GM23338 (cell line): ENCODE data around the gene REXO2. TPM values are rescaled to one million over a fixed set of nuclear protein-coding genes. Genes with fewer than 3 reads are reported as not detected.

ENCODE experiments used
- ATAC-seq: fragments of 200-7000 bp; cut with Tn5 transposase; 3 replicates; pipeline ENCODE4 v1.9.1; 2020
- DNase-seq: peaks from one replicate; pipeline ENCODE4 v3.0.0-alpha.2; 2015; ENCODE audit warnings: low spot score
- H2AFZ ChIP-seq: fragments of 200-600 bp; sonication (generic); 2 replicates; pipeline ENCODE4 v1.8.0; 2016; ENCODE audit warnings: antibody characterized with exemption, mild to moderate bottlenecking, moderate library complexity
- H3F3A ChIP-seq: fragments of 200-600 bp; sonication (generic); replicated peaks from 2 replicates; pipeline ENCODE4 v1.8.0; 2017; ENCODE audit warnings: antibody characterized with exemption, mixed run types, low read depth
- H3K27ac ChIP-seq: fragments of 200-600 bp; sonication (generic); 2 replicates; pipeline ENCODE4 v1.6.1; 2016; ENCODE audit warnings: low read depth
- H3K27me3 ChIP-seq: fragments of 200-600 bp; sonication (generic); 2 replicates; pipeline ENCODE4 v1.8.0; 2016; ENCODE audit warnings: mild to moderate bottlenecking, mixed run types, moderate library complexity; ENCODE audit not compliant: insufficient read depth
- H3K36me3 ChIP-seq: fragments of 200-600 bp; sonication (generic); 2 replicates; pipeline ENCODE4 v1.8.0; 2016; ENCODE audit warnings: mild to moderate bottlenecking; ENCODE audit not compliant: insufficient read depth
- H3K4me1 ChIP-seq: fragments of 200-600 bp; sonication (generic); 2 replicates; pipeline ENCODE4 v1.8.0; 2016; ENCODE audit warnings: mild to moderate bottlenecking, moderate library complexity; ENCODE audit not compliant: insufficient read depth
- H3K4me2 ChIP-seq: fragments of 200-600 bp; sonication (generic); 2 replicates; pipeline ENCODE4 v1.7.1; 2017; ENCODE audit warnings: mixed run types
- H3K4me3 ChIP-seq: fragments of 200-600 bp; sonication (generic); 2 replicates; pipeline ENCODE4 v1.6.1; 2016; ENCODE audit warnings: mixed run types
- H3K79me2 ChIP-seq: fragments of 200-600 bp; sonication (generic); replicated peaks from 2 replicates; pipeline ENCODE4 v1.8.0; 2017; ENCODE audit warnings: mild to moderate bottlenecking; ENCODE audit not compliant: insufficient read depth
- H3K9me2 ChIP-seq: fragments of 200-600 bp; sonication (generic); 2 replicates; pipeline ENCODE4 v1.8.0; 2017; ENCODE audit not compliant: insufficient read depth
- H4K20me1 ChIP-seq: fragments of 200-600 bp; sonication (generic); replicated peaks from 2 replicates; pipeline ENCODE4 v1.8.0; 2017; ENCODE audit warnings: mild to moderate bottlenecking; ENCODE audit not compliant: insufficient read depth
- H3K27ac Mint-ChIP-seq: 2 replicates; pipeline ENCODE4 v1.8.0; 2020; ENCODE audit warnings: inconsistent platforms, mild to moderate bottlenecking, moderate library complexity, mixed read lengths
- H3K27me3 Mint-ChIP-seq: 3 replicates; pipeline ENCODE4 v1.8.0; 2022; ENCODE audit warnings: low read depth, mild to moderate bottlenecking, moderate library complexity, mixed read lengths, inconsistent platforms; ENCODE audit not compliant: insufficient read depth, poor library complexity
- H3K36me3 Mint-ChIP-seq: 3 replicates; pipeline ENCODE4 v1.8.0; 2021; ENCODE audit warnings: low read depth, mild to moderate bottlenecking, inconsistent platforms, moderate library complexity, mixed read lengths
- H3K4me1 Mint-ChIP-seq: 3 replicates; pipeline ENCODE4 v1.8.0; 2020; ENCODE audit warnings: mild to moderate bottlenecking, inconsistent platforms, mixed read lengths
- H3K4me3 Mint-ChIP-seq: 3 replicates; pipeline ENCODE4 v1.8.0; 2021; ENCODE audit warnings: moderate library complexity, mild to moderate bottlenecking, inconsistent platforms, mixed read lengths
- H3K9me3 Mint-ChIP-seq: 3 replicates; pipeline ENCODE4 v1.8.0; 2020; ENCODE audit warnings: moderate library complexity, mild to moderate bottlenecking, inconsistent platforms, mixed read lengths
- CREB1 ChIP-seq: fragments of 250-450 bp; sonication (Bioruptor Pico); IDR thresholded peaks from 2 replicates; pipeline ENCODE4 v1.5.0; 2020; ENCODE audit warnings: low read depth, mild to moderate bottlenecking, moderate library complexity
- EZH2 ChIP-seq: fragments of 200-600 bp; sonication (generic); IDR thresholded peaks from one replicate; pipeline ENCODE4 v1.8.0; 2017; ENCODE audit warnings: antibody characterized with exemption, mild to moderate bottlenecking, low read depth; ENCODE audit not compliant: unreplicated experiment
- EZH2phosphoT487 ChIP-seq: fragments of 200-600 bp; sonication (generic); IDR thresholded peaks from one replicate; pipeline ENCODE4 v1.8.1; 2018; ENCODE audit warnings: antibody characterized with exemption; ENCODE audit not compliant: unreplicated experiment
- JUNB ChIP-seq: IDR thresholded peaks from one replicate; pipeline ENCODE4 v1.6.1; 2016; ENCODE audit warnings: antibody characterized with exemption; ENCODE audit not compliant: unreplicated experiment
- NANOG ChIP-seq: IDR thresholded peaks from 2 replicates; pipeline ENCODE4 v1.6.1; 2016; ENCODE audit warnings: antibody characterized with exemption, borderline replicate concordance
- POLR2AphosphoS5 ChIP-seq: IDR thresholded peaks from 2 replicates; pipeline ENCODE4 v1.6.1; 2016; ENCODE audit warnings: antibody characterized with exemption, low read depth
- STAT1 ChIP-seq: IDR thresholded peaks from one replicate; pipeline ENCODE4 v1.6.1; 2016; ENCODE audit warnings: antibody characterized with exemption; ENCODE audit not compliant: unreplicated experiment
- ZNF114 ChIP-seq: fragments of 250-450 bp; sonication (Bioruptor Pico); IDR thresholded peaks from 2 replicates; pipeline ENCODE4 v1.5.0; 2020; ENCODE audit warnings: mild to moderate bottlenecking, moderate library complexity
- ZNF331 ChIP-seq: fragments of 250-450 bp; sonication (Bioruptor Pico); IDR thresholded peaks from 2 replicates; pipeline ENCODE4 v1.5.0; 2020; ENCODE audit warnings: low read depth, mild to moderate bottlenecking, moderate library complexity
- polyA plus RNA-seq: library from polyadenylated mRNA; unstranded; fragments of >200 nt; fragmentation: Nextera tagmentation; extraction: Ambion mirVana; gene quantifications from 2 replicates; pipeline ENCODE4 v1.2.1, GENCODE V29; 2016
- total RNA-seq: library from RNA; depleted of rRNA; stranded (reverse); fragments of >200 nt; shearing (Covaris generic); gene quantifications from 2 replicates; pipeline ENCODE4 v1.2.3, GENCODE V29; 2014
- TF ChIP-seq, protein P1 (sequence below): IDR thresholded peaks from 2 replicates; pipeline ENCODE4 v1.6.1; 2016; ENCODE audit warnings: antibody characterized with exemption
- TF ChIP-seq, protein P2 (sequence below): fragments of 250-450 bp; sonication (Bioruptor Pico); IDR thresholded peaks from 2 replicates; pipeline ENCODE4 v1.5.0; 2020; ENCODE audit warnings: mild to moderate bottlenecking, moderate library complexity
- TF ChIP-seq, protein P3 (sequence below): IDR thresholded peaks from one replicate; pipeline ENCODE4 v1.6.1; 2018; ENCODE audit warnings: antibody characterized with exemption; ENCODE audit not compliant: unreplicated experiment
- TF ChIP-seq, protein P4 (sequence below), 2 experiments: fragments of 200-600 bp in 1 of 2; sonication (generic) in 1 of 2; conservative IDR thresholded peaks; 2 replicates each; pipeline versions ENCODE4 v1.5.1 to v1.6.1; 2016 to 2017; ENCODE audit warnings: antibody characterized with exemption in 2 of 2, low read depth in 2 of 2, mild to moderate bottlenecking in 2 of 2, moderate library complexity in 1 of 2

Gene REXO2
- total and polyA plus RNA-seq, 2 experiments from 2014 or later: 122 to 245 TPM

DNA sequence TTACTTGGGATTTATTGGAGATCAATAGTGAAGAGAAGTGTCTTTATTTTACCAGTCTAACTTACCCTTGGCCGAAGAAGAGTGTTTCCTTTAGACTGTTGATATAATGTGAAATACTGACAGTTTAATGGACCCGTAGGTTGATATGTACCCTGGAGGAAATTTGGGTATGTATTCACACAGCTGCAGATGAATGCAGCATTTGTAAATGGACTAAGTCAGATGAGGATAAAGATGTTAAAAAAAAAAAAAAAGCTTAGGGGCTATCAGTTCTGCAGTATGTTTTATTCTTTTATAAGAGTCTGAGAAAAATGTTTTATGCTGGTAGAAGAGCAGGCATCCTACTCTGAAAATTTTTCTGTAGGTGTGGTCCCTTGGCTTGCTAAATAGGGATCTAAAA is 2.7 kb downstream of the REXO2 start:
- DNase-seq (no peak), ATAC-seq (no peak)
- Histone ChIP-seq H3F3A (peaks cover 5% of the 10 kb centered on the region; the same call in 1 of the 2 replicates), H2AFZ (no peak overlapping the region), H3K9me2 (no peaks in the 10 kb centered on the region), H3K79me2 (peaks cover 76% of the 10 kb centered on the region), H3K27me3 (no peaks in the 10 kb centered on the region), H3K4me3 (peak overlapping the region; percentile 72; the same call in 1 of the 2 replicates), H4K20me1 (peaks cover 18% of the 10 kb centered on the region), H3K27ac (no peak overlapping the region), H3K36me3 (peaks cover 6% of the 10 kb centered on the region; the same call in 1 of the 2 replicates), H3K4me1 (peaks cover 35% of the 10 kb centered on the region), H3K4me2 (peak overlapping the region; percentile 87)
- H3K9me3 Mint-ChIP-seq: no peaks in the 10 kb centered on the region; the same call in 2 of the 3 replicates
- peaks cover 48% of the 10 kb centered on the region for H3K36me3 Mint-ChIP-seq
- peak overlapping the region; percentile 67; the same call in 1 of the 3 replicates for H3K4me3 Mint-ChIP-seq
- TF ChIP-seq EZH2phosphoT487 (no peak), EZH2 (no peak), STAT1 (no peak), CREB1 (CRISPR knock-in tag) (no peak), ZNF114 (CRISPR knock-in tag) (no peak), NANOG (no peak), ZNF331 (no peak), JUNB (no peak), POLR2AphosphoS5 (no peak)
- TF ChIP-seq, protein P1, sequence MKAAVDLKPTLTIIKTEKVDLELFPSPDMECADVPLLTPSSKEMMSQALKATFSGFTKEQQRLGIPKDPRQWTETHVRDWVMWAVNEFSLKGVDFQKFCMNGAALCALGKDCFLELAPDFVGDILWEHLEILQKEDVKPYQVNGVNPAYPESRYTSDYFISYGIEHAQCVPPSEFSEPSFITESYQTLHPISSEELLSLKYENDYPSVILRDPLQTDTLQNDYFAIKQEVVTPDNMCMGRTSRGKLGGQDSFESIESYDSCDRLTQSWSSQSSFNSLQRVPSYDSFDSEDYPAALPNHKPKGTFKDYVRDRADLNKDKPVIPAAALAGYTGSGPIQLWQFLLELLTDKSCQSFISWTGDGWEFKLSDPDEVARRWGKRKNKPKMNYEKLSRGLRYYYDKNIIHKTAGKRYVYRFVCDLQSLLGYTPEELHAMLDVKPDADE: no peak
- TF ChIP-seq, protein P2, sequence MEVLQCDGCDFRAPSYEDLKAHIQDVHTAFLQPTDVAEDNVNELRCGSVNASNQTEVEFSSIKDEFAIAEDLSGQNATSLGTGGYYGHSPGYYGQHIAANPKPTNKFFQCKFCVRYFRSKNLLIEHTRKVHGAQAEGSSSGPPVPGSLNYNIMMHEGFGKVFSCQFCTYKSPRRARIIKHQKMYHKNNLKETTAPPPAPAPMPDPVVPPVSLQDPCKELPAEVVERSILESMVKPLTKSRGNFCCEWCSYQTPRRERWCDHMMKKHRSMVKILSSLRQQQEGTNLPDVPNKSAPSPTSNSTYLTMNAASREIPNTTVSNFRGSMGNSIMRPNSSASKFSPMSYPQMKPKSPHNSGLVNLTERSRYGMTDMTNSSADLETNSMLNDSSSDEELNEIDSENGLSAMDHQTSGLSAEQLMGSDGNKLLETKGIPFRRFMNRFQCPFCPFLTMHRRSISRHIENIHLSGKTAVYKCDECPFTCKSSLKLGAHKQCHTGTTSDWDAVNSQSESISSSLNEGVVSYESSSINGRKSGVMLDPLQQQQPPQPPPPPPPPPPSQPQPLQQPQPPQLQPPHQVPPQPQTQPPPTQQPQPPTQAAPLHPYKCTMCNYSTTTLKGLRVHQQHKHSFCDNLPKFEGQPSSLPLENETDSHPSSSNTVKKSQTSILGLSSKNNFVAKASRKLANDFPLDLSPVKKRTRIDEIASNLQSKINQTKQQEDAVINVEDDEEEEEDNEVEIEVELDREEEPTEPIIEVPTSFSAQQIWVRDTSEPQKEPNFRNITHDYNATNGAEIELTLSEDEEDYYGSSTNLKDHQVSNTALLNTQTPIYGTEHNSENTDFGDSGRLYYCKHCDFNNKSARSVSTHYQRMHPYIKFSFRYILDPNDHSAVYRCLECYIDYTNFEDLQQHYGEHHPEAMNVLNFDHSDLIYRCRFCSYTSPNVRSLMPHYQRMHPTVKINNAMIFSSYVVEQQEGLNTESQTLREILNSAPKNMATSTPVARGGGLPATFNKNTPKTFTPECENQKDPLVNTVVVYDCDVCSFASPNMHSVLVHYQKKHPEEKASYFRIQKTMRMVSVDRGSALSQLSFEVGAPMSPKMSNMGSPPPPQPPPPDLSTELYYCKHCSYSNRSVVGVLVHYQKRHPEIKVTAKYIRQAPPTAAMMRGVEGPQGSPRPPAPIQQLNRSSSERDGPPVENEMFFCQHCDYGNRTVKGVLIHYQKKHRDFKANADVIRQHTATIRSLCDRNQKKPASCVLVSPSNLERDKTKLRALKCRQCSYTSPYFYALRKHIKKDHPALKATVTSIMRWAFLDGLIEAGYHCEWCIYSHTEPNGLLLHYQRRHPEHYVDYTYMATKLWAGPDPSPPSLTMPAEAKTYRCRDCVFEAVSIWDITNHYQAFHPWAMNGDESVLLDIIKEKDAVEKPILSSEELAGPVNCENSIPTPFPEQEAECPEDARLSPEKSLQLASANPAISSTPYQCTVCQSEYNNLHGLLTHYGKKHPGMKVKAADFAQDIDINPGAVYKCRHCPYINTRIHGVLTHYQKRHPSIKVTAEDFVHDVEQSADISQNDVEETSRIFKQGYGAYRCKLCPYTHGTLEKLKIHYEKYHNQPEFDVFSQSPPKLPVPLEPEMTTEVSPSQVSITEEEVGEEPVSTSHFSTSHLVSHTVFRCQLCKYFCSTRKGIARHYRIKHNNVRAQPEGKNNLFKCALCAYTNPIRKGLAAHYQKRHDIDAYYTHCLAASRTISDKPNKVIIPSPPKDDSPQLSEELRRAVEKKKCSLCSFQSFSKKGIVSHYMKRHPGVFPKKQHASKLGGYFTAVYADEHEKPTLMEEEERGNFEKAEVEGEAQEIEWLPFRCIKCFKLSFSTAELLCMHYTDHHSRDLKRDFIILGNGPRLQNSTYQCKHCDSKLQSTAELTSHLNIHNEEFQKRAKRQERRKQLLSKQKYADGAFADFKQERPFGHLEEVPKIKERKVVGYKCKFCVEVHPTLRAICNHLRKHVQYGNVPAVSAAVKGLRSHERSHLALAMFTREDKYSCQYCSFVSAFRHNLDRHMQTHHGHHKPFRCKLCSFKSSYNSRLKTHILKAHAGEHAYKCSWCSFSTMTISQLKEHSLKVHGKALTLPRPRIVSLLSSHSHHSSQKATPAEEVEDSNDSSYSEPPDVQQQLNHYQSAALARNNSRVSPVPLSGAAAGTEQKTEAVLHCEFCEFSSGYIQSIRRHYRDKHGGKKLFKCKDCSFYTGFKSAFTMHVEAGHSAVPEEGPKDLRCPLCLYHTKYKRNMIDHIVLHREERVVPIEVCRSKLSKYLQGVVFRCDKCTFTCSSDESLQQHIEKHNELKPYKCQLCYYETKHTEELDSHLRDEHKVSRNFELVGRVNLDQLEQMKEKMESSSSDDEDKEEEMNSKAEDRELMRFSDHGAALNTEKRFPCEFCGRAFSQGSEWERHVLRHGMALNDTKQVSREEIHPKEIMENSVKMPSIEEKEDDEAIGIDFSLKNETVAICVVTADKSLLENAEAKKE (CRISPR knock-in tag): no peak
- TF ChIP-seq, protein P3, sequence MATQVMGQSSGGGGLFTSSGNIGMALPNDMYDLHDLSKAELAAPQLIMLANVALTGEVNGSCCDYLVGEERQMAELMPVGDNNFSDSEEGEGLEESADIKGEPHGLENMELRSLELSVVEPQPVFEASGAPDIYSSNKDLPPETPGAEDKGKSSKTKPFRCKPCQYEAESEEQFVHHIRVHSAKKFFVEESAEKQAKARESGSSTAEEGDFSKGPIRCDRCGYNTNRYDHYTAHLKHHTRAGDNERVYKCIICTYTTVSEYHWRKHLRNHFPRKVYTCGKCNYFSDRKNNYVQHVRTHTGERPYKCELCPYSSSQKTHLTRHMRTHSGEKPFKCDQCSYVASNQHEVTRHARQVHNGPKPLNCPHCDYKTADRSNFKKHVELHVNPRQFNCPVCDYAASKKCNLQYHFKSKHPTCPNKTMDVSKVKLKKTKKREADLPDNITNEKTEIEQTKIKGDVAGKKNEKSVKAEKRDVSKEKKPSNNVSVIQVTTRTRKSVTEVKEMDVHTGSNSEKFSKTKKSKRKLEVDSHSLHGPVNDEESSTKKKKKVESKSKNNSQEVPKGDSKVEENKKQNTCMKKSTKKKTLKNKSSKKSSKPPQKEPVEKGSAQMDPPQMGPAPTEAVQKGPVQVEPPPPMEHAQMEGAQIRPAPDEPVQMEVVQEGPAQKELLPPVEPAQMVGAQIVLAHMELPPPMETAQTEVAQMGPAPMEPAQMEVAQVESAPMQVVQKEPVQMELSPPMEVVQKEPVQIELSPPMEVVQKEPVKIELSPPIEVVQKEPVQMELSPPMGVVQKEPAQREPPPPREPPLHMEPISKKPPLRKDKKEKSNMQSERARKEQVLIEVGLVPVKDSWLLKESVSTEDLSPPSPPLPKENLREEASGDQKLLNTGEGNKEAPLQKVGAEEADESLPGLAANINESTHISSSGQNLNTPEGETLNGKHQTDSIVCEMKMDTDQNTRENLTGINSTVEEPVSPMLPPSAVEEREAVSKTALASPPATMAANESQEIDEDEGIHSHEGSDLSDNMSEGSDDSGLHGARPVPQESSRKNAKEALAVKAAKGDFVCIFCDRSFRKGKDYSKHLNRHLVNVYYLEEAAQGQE: no peak
- TF ChIP-seq, protein P4, sequence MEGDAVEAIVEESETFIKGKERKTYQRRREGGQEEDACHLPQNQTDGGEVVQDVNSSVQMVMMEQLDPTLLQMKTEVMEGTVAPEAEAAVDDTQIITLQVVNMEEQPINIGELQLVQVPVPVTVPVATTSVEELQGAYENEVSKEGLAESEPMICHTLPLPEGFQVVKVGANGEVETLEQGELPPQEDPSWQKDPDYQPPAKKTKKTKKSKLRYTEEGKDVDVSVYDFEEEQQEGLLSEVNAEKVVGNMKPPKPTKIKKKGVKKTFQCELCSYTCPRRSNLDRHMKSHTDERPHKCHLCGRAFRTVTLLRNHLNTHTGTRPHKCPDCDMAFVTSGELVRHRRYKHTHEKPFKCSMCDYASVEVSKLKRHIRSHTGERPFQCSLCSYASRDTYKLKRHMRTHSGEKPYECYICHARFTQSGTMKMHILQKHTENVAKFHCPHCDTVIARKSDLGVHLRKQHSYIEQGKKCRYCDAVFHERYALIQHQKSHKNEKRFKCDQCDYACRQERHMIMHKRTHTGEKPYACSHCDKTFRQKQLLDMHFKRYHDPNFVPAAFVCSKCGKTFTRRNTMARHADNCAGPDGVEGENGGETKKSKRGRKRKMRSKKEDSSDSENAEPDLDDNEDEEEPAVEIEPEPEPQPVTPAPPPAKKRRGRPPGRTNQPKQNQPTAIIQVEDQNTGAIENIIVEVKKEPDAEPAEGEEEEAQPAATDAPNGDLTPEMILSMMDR (conservative IDR thresholded peaks at IDR 0.05; ENCODE audit: low read depth in 2 of 2): no peak
- peaks cover 50% of the 10 kb centered on the region for H3K4me1 Mint-ChIP-seq
- H3K27me3 Mint-ChIP-seq: no peaks in the 10 kb centered on the region
- peak overlapping the region; percentile 74 for H3K27ac Mint-ChIP-seq
